Testis (tissue), 3 donors: ENCODE results near the gene PRPS1L1. TPM values are rescaled to one million over a fixed set of nuclear protein-coding genes. Genes with fewer than 3 reads are reported as not detected.

Source experiments
- DNase-seq: peaks from one replicate; pipeline ENCODE4 v3.0.0-alpha.2; 2019
- H3K27ac ChIP-seq, 2 donors: fragments of 200-600 bp; sonication (generic); one replicate each; pipeline ENCODE4 v1.5.1; 2019
- H3K27me3 ChIP-seq: fragments of 200-600 bp; sonication (generic); one replicate; pipeline ENCODE4 v1.5.1; 2019
- H3K36me3 ChIP-seq: fragments of 200-600 bp; sonication (generic); one replicate; pipeline ENCODE4 v1.5.1; 2017; ENCODE audit warnings: low read depth; ENCODE audit errors: missing control alignments
- H3K4me1 ChIP-seq: fragments of 200-600 bp; sonication (generic); one replicate; pipeline ENCODE4 v1.5.1; 2019
- H3K4me3 ChIP-seq, 2 donors: fragments of 200-600 bp; sonication (generic); one replicate each; pipeline ENCODE4 v1.5.1; 2017 to 2019
- H3K9me3 ChIP-seq: fragments of 200-600 bp; sonication (generic); one replicate; pipeline ENCODE4 v1.5.1; 2017
- POLR2A ChIP-seq: fragments of 450-650 bp; IDR thresholded peaks from one replicate; pipeline ENCODE4 v1.6.1; 2017; ENCODE audit warnings: antibody characterized with exemption, mild to moderate bottlenecking, moderate library complexity
- WGBS, 2 donors: methylation state at CpG; one replicate each; pipeline ENCODE4 v1.1.5; 2018; 5-methylcytosine and 5-hydroxymethylcytosine counted together
- intact Hi-C: fragments of 100-400 bp; cut with DNase I; formaldehyde crosslinking; loops from one replicate; pipeline ENCODE4 v1.15.1; 2023; ENCODE audit warnings: low total_unique reads
- polyA plus RNA-seq: library from polyadenylated mRNA; stranded (reverse); fragments of 350-450 nt; fragmentation: Illumina TruSeq; extraction: RNeasy Lipid Tissue Mini Kit (QIAGEN cat#74804); gene quantifications from one replicate; pipeline ENCODE4 v1.2.3, GENCODE V29; 2014; ENCODE audit warnings: low read depth, low replicate concordance; ENCODE audit not compliant: insufficient read depth
- total RNA-seq, 2 donors: library from RNA; depleted of rRNA; stranded (reverse); fragments of >200 nt; gene quantifications; one replicate each; pipeline ENCODE4 v1.2.3, GENCODE V29; 2016
- TF ChIP-seq, protein P1 (sequence below), 3 experiments: fragments of 450-650 bp in 2 of 3; fragments of 200-600 bp in 1 of 3; sonication (generic) in 1 of 3; IDR thresholded peaks; one replicate each; pipeline ENCODE4 v1.5.1; 2016 to 2019; ENCODE audit warnings: antibody characterized with exemption in 3 of 3, mild to moderate bottlenecking in 2 of 3, moderate library complexity in 1 of 3

PRPS1L1 gene
- total and polyA plus RNA-seq, 3 donors from 2014 or later, result 12.7 to 84.5 (median 18.6) TPM

DNA sequence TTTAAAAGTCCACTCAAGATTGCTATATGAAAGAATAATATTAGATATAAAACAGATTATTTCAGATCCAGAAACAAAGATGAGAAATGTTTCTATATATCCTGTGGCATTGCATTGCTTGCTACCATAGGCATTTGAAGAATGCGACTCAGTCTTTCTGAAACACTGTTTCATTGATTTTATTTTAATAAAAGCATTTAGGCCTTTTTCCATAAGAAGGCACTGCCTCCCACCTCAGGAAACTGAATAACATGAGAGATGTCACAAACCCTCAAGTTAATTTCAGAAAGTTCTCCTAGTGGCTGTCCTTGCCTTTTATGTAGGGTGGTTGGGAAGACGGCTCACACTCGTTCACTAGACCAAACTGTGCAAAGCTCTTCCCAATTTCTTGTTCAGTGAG, 23.3 kb downstream of the PRPS1L1 start:
- intact Hi-C loops, result no loop called here
- no peak for DNase-seq
- no peak for TF ChIP-seq POLR2A
- TF ChIP-seq, protein P1, sequence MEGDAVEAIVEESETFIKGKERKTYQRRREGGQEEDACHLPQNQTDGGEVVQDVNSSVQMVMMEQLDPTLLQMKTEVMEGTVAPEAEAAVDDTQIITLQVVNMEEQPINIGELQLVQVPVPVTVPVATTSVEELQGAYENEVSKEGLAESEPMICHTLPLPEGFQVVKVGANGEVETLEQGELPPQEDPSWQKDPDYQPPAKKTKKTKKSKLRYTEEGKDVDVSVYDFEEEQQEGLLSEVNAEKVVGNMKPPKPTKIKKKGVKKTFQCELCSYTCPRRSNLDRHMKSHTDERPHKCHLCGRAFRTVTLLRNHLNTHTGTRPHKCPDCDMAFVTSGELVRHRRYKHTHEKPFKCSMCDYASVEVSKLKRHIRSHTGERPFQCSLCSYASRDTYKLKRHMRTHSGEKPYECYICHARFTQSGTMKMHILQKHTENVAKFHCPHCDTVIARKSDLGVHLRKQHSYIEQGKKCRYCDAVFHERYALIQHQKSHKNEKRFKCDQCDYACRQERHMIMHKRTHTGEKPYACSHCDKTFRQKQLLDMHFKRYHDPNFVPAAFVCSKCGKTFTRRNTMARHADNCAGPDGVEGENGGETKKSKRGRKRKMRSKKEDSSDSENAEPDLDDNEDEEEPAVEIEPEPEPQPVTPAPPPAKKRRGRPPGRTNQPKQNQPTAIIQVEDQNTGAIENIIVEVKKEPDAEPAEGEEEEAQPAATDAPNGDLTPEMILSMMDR (IDR thresholded peaks at IDR 0.05), result no peak
- H3K4me1 ChIP-seq, result no peaks in the 10 kb centered on the region
- no peaks in the 10 kb centered on the region for H3K27me3 ChIP-seq
- no peak overlapping the region for H3K4me3 ChIP-seq
- H3K27ac ChIP-seq, result no peak overlapping the region
- H3K9me3 ChIP-seq, result no peaks in the 10 kb centered on the region
- 64 to 78% methylated on average over 3 of the region's 3 CpGs for WGBS, 2 donors
- no peaks in the 10 kb centered on the region for H3K36me3 ChIP-seq

- DNase-seq, result no peak
Observed at GRCh38 chr7:18003286-18003994, 24.2 kb downstream of the PRPS1L1 start.

DNA sequence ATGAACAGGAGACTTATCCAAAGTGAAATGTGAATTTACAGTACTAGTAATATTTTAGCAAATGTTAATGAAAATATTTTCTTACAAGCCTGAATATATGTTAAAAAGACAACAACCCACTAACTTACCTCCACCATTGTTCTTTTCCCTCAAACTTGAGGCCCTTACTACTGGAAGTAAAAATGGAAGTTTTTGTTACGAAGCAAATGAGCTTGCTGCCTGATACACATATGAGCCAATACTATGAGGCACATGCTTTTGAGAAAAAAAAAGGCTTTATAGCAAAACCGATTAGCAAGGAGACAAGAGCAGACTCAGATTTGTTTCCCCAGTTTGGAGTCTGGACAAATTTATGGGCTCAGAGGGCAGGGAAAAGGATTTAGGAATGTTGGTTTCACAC, 29.0 kb downstream of the PRPS1L1 start:
- no peaks in the 10 kb centered on the region for H3K36me3 ChIP-seq
- DNase-seq, result no peak
- WGBS, 2 donors, result 85 to 90% methylated on average over 2 of the region's 2 CpGs

More at GRCh38 chr7:18003286-18003994, 24.2 kb downstream of the PRPS1L1 start:
- no peaks in the 10 kb centered on the region for H3K36me3 ChIP-seq
- no peak overlapping the region for H3K27ac ChIP-seq
- H3K4me3 ChIP-seq, result no peak overlapping the region
- intact Hi-C loops, result no loop called here
- no peaks in the 10 kb centered on the region for H3K27me3 ChIP-seq
- 34 to 50% methylated on average over 4 of the region's 4 CpGs for WGBS, 2 donors
- H3K4me1 ChIP-seq, result no peaks in the 10 kb centered on the region
- no peak for TF ChIP-seq POLR2A
- TF ChIP-seq, protein P1 (IDR thresholded peaks at IDR 0.05), result no peak
- no peaks in the 10 kb centered on the region for H3K9me3 ChIP-seq

DNA sequence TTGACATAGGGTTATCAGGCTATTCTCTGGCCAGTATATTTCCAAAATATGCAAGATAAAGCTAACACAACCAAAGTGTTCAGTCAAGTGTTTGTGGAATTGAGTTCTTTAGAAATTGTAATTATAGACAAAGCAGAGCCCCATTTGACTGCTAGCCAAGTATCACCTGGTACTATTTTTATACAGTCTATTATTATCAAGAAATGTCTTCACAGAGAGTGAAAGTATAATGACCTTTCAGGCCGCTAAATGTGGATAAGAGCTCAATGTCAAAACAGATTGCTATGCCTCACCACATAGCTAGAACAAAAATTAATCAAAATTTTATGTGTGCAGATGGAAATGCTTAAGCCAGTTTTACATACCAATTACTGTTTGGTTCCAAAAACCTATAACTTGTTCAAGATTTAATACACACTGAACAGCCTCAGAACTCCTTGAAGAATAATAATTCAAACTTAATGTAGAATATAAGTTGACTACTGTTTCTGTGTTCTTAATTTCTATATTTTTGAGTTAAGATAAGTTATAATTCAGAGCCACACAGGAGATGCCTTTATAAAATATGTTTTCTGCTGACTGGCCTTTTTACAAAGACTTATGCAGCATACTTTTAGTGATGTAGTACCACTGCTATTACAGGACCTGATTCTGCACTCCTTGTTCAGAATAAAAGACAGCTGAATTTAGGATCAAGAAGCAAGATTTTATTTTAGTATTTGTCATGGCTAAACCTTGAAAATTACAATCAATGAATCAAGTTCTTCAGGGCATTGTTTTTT, 31.0 kb downstream of the PRPS1L1 start:
- intact Hi-C loops, result no loop called here
- 33 to 48% methylated on average over 1 of the region's 1 CpG for WGBS, 2 donors
- Histone ChIP-seq H3K4me3 (no peak overlapping the region), H3K27ac (no peak overlapping the region), H3K27me3 (no peaks in the 10 kb centered on the region), H3K36me3 (no peaks in the 10 kb centered on the region), H3K4me1 (no peaks in the 10 kb centered on the region), H3K9me3 (no peaks in the 10 kb centered on the region)
- DNase-seq, result no peak
- TF ChIP-seq, protein P1 (IDR thresholded peaks at IDR 0.05), result no peak
- no peak for TF ChIP-seq POLR2A

More for the DNA sequence above, 29.0 kb downstream of the PRPS1L1 start:
- intact Hi-C loops, result no loop called here
- Histone ChIP-seq H3K4me3 (no peak overlapping the region), H3K4me1 (no peaks in the 10 kb centered on the region), H3K27me3 (no peaks in the 10 kb centered on the region), H3K9me3 (no peaks in the 10 kb centered on the region), H3K27ac (no peak overlapping the region)
- TF ChIP-seq, protein P1 (IDR thresholded peaks at IDR 0.05), result no peak
- TF ChIP-seq POLR2A, result no peak
